Karpas-422 (cell line): ENCODE measurements around the gene BORCS6. TPM values are rescaled to one million over a fixed set of nuclear protein-coding genes. Genes with fewer than 3 reads are reported as not detected.

ENCODE experiments used
- DNase-seq: peaks from one replicate; pipeline ENCODE4 v3.0.0-alpha.2; 2015
- H2AFZ ChIP-seq: fragments of 200-600 bp; sonication (generic); 2 replicates; pipeline ENCODE4 v1.6.1; 2014; ENCODE audit warnings: antibody characterized with exemption, low read length, mixed read lengths
- H3K27ac ChIP-seq: fragments of 200-600 bp; sonication (generic); 2 replicates; pipeline ENCODE4 v1.5.1; 2014; ENCODE audit warnings: mild to moderate bottlenecking, low read length, moderate library complexity
- H3K27me3 ChIP-seq: fragments of 200-600 bp; sonication (generic); 2 replicates; pipeline ENCODE4 v1.6.1; 2014; ENCODE audit warnings: low read length, mixed read lengths
- H3K36me3 ChIP-seq: fragments of 200-600 bp; sonication (generic); 2 replicates; pipeline ENCODE4 v1.6.1; 2014; ENCODE audit warnings: low read length, mixed read lengths; ENCODE audit not compliant: insufficient read depth
- H3K4me1 ChIP-seq: fragments of 200-600 bp; sonication (generic); 2 replicates; pipeline ENCODE4 v1.6.1; 2014; ENCODE audit warnings: mild to moderate bottlenecking, low read length, mixed read lengths
- H3K4me2 ChIP-seq: fragments of 200-600 bp; sonication (generic); 2 replicates; pipeline ENCODE4 v1.6.1; 2014; ENCODE audit warnings: low read length, low read depth, mild to moderate bottlenecking; ENCODE audit not compliant: poor library complexity, severe bottlenecking
- H3K4me3 ChIP-seq: fragments of 200-600 bp; sonication (generic); 2 replicates; pipeline ENCODE4 v1.5.1; 2014; ENCODE audit warnings: mild to moderate bottlenecking, antibody characterized with exemption, low read length, mixed read lengths
- H3K79me2 ChIP-seq: fragments of 200-600 bp; sonication (generic); 2 replicates; pipeline ENCODE4 v1.6.1; 2014; ENCODE audit warnings: mild to moderate bottlenecking, low read length, mixed read lengths
- H3K9ac ChIP-seq: fragments of 200-600 bp; sonication (generic); 2 replicates; pipeline ENCODE4 v1.6.0; 2014; ENCODE audit warnings: low read length
- H3K9me2 ChIP-seq: fragments of 200-600 bp; sonication (generic), shearing (Covaris generic); replicated peaks from 2 replicates; pipeline ENCODE4 v1.6.0; 2014; ENCODE audit warnings: mild to moderate bottlenecking, low read length, moderate library complexity; ENCODE audit not compliant: insufficient read depth
- H3K9me3 ChIP-seq: fragments of 300-700, 200-600 bp; sonication (generic); 2 replicates; pipeline ENCODE4 v1.6.1; 2014; ENCODE audit warnings: low read length, mixed read lengths
- H4K20me1 ChIP-seq: fragments of 200-600 bp; sonication (generic); 2 replicates; pipeline ENCODE4 v1.6.1; 2014; ENCODE audit warnings: mild to moderate bottlenecking, antibody characterized with exemption, low read length, low read depth; ENCODE audit not compliant: insufficient read depth
- total RNA-seq: library from RNA; depleted of rRNA; stranded (reverse); fragments of >200 nt; shearing (Covaris generic); gene quantifications from 2 replicates; pipeline ENCODE4 v1.2.3, GENCODE V29; 2014; ENCODE audit warnings: low replicate concordance

The BORCS6 gene
- total RNA-seq, 1 experiment from 2014 or later: 10.3 TPM

- no peak for DNase-seq
- peaks cover 68% of the 10 kb centered on the region for H3K4me1 ChIP-seq
- H3K79me2 ChIP-seq: peaks cover 42% of the 10 kb centered on the region
Observed at GRCh38 chr17:8155231-8155995, 34.6 kb downstream of the BORCS6 start.

GRCh38 chr17:8154608-8155155 lies 35.3 kb downstream of the BORCS6 start:
- Histone ChIP-seq H3K4me2 (peak overlapping the region; percentile 96), H3K4me3 (peak overlapping the region; percentile 94; the same call in 1 of the 2 replicates), H3K36me3 (peaks cover 5% of the 10 kb centered on the region; the same call in 1 of the 2 replicates), H3K9me3 (no peaks in the 10 kb centered on the region), H3K9ac (peak overlapping the region; percentile 80), H3K4me1 (peaks cover 63% of the 10 kb centered on the region), H3K27ac (no peak overlapping the region), H3K27me3 (no peaks in the 10 kb centered on the region), H3K9me2 (no peaks in the 10 kb centered on the region), H2AFZ (no peak overlapping the region), H4K20me1 (peaks cover 13% of the 10 kb centered on the region), H3K79me2 (peaks cover 47% of the 10 kb centered on the region)
- no peak for DNase-seq

More at GRCh38 chr17:8155231-8155995, 34.6 kb downstream of the BORCS6 start:
- Histone ChIP-seq H2AFZ (no peak overlapping the region), H3K9me3 (no peaks in the 10 kb centered on the region), H3K4me3 (peak overlapping the region; percentile 94), H3K4me2 (peak overlapping the region; percentile 96), H4K20me1 (peaks cover 5% of the 10 kb centered on the region), H3K27ac (no peak overlapping the region), H3K27me3 (no peaks in the 10 kb centered on the region), H3K36me3 (peaks cover 8% of the 10 kb centered on the region; the same call in 1 of the 2 replicates), H3K9ac (peak overlapping the region; percentile 80), H3K9me2 (no peaks in the 10 kb centered on the region)

GRCh38 chr17:8153957-8154607 lies 35.9 kb downstream of the BORCS6 start:
- no peaks in the 10 kb centered on the region for H3K36me3 ChIP-seq
- H3K9me3 ChIP-seq: no peaks in the 10 kb centered on the region
- peak overlapping the region; percentile 96 for H3K4me2 ChIP-seq
- DNase-seq: peak; percentile 89
- peaks cover 43% of the 10 kb centered on the region for H3K79me2 ChIP-seq
- H3K4me1 ChIP-seq: peaks cover 59% of the 10 kb centered on the region
- no peaks in the 10 kb centered on the region for H3K27me3 ChIP-seq
- H4K20me1 ChIP-seq: peaks cover 13% of the 10 kb centered on the region
- H3K4me3 ChIP-seq: peak overlapping the region; percentile 94
- no peaks in the 10 kb centered on the region for H3K9me2 ChIP-seq
- peak overlapping the region; percentile 34; the same call in 1 of the 2 replicates for H3K27ac ChIP-seq
- peak overlapping the region; percentile 80 for H3K9ac ChIP-seq
- H2AFZ ChIP-seq: no peak overlapping the region

DNA sequence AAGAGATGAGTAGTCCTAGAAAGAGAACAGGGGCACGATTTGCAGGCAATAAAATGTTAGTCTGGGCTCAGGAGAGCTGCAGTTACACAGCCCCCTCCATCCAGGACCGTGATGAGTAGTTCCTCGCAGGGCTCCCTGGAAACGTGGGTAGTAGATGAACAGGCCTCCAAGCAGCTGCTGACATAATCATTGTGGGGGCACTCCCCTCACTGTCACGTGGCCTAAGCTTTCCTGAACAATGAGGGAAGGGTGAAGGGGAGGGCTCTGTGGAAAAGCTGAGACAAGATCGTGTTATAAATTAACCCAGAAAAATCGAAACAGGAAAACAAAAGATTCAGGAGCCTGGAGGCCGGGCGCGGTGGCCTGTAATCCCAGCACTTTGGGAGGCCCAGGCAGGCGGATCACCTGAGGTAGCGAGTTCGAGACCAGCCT lies 36.4 kb downstream of the BORCS6 start:
- Histone ChIP-seq H3K4me3 (no peak overlapping the region), H4K20me1 (peaks cover 13% of the 10 kb centered on the region), H3K79me2 (peaks cover 43% of the 10 kb centered on the region), H3K4me2 (peak overlapping the region; percentile 96), H3K9me2 (no peaks in the 10 kb centered on the region), H2AFZ (no peak overlapping the region), H3K9me3 (no peaks in the 10 kb centered on the region), H3K36me3 (no peaks in the 10 kb centered on the region), H3K4me1 (peaks cover 57% of the 10 kb centered on the region), H3K27me3 (no peaks in the 10 kb centered on the region), H3K9ac (peak overlapping the region; percentile 80), H3K27ac (peak overlapping the region; percentile 34; the same call in 1 of the 2 replicates)
- DNase-seq: no peak

- Histone ChIP-seq H3K4me1 (peaks cover 55% of the 10 kb centered on the region), H3K4me3 (no peak overlapping the region; the same call in 1 of the 2 replicates), H3K9me3 (no peaks in the 10 kb centered on the region), H2AFZ (no peak overlapping the region), H3K27me3 (no peaks in the 10 kb centered on the region), H3K9ac (no peak overlapping the region; the same call in 1 of the 2 replicates), H3K79me2 (peaks cover 43% of the 10 kb centered on the region), H4K20me1 (peaks cover 13% of the 10 kb centered on the region), H3K4me2 (peak overlapping the region; percentile 97), H3K9me2 (no peaks in the 10 kb centered on the region), H3K27ac (no peak overlapping the region), H3K36me3 (0 out of 2 replicates have a peak, but pooled peaks cover 3% of the 10 kb centered on the region)
- no peak for DNase-seq
Observed at GRCh38 chr17:8153031-8153451, 36.9 kb downstream of the BORCS6 start.

GRCh38 chr17:8152112-8152775 lies 37.7 kb downstream of the BORCS6 start, which contains the start of gene PER1:
Gene PER1, minus strand, starts transcription at chr17:8152404. Its CDS starts 1,698 bp downstream, at chr17:8150706.
- H2AFZ ChIP-seq: peak within 1 kb of the TSS; percentile 39; the same call in 1 of the 2 replicates
- peaks cover 43% of the 10 kb centered on the region for H3K79me2 ChIP-seq
- H3K4me3 ChIP-seq: peak within 1 kb of the TSS; percentile 88
- H3K27ac ChIP-seq: peak within 1 kb of the TSS; percentile 60
- 0 out of 2 replicates have a peak, but pooled peaks cover 3% of the 10 kb centered on the region for H3K36me3 ChIP-seq
- peaks cover 55% of the 10 kb centered on the region for H3K4me1 ChIP-seq
- peak; percentile 97 for DNase-seq
- H3K9me3 ChIP-seq: no peaks in the 10 kb centered on the region
- H4K20me1 ChIP-seq: peaks cover 13% of the 10 kb centered on the region
- H3K9me2 ChIP-seq: no peaks in the 10 kb centered on the region
- peak within 1 kb of the TSS; percentile 97 for H3K4me2 ChIP-seq
- peak within 1 kb of the TSS; percentile 94 for H3K9ac ChIP-seq
- no peaks in the 10 kb centered on the region for H3K27me3 ChIP-seq

DNA sequence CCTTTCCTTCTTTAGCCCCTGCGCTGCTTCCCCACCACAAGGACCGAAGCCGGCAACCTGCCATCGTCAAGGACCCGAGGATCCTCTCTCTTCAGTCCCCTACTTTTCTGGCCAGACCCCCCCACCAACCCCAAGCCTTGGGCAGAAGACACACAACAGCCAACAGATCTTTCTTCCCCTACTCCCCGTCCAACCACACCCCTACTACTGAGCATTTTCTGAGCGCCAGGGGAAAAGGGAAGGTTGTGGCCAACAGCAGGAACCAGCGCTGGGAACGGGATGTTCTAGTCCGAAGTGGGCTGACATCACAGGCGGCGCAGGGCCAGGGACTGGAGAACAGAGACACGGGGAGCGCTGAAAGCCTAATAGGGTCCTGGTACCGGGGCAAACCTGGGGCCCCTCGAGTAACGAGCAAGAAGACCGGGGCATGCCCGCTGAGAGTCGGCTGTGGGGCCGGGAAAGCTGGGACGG lies 38.3 kb downstream of the BORCS6 start:
- Histone ChIP-seq H3K4me3 (peak overlapping the region; percentile 88), H3K9me2 (no peaks in the 10 kb centered on the region), H3K4me2 (peak overlapping the region; percentile 97), H3K36me3 (0 out of 2 replicates have a peak, but pooled peaks cover 3% of the 10 kb centered on the region), H3K27ac (peak overlapping the region; percentile 60), H4K20me1 (peaks cover 13% of the 10 kb centered on the region), H3K27me3 (no peaks in the 10 kb centered on the region), H3K9ac (peak overlapping the region; percentile 94), H3K4me1 (peaks cover 50% of the 10 kb centered on the region), H3K9me3 (no peaks in the 10 kb centered on the region), H2AFZ (peak overlapping the region; percentile 39; the same call in 1 of the 2 replicates), H3K79me2 (peaks cover 43% of the 10 kb centered on the region)
- peak; percentile 68 for DNase-seq
